GM18861 (cell line): ENCODE results near the gene PRDX1.

Experiments
- ATAC-seq: cut with Tn5 transposase; IDR thresholded peaks from one replicate; pipeline ENCODE4 v1.9.1; 2021; ENCODE audit not compliant: unreplicated experiment

Gene PRDX1

GRCh38 chr1:45521413-45522323, at the start of gene PRDX1:
Gene PRDX1 (minus strand): TSS chr1:45521884. CDS start chr1:45519043, 2,841 bp downstream.
- ATAC-seq, result peak; percentile 82

- no peak for ATAC-seq
Observed at GRCh38 chr1:45570631-45571030, 48.9 kb upstream of the PRDX1 start.

GRCh38 chr1:45569962-45570581, 48.4 kb upstream of the PRDX1 start:
- no peak for ATAC-seq

- ATAC-seq, result no peak
Observed at GRCh38 chr1:45569571-45569961, 47.9 kb upstream of the PRDX1 start.

- no peak for ATAC-seq
Observed at GRCh38 chr1:45568421-45568820, 46.7 kb upstream of the PRDX1 start.

- ATAC-seq, result no peak
Observed at GRCh38 chr1:45567911-45568310, 46.2 kb upstream of the PRDX1 start.

- ATAC-seq, result no peak
Observed at GRCh38 chr1:45566722-45567121, 45.0 kb upstream of the PRDX1 start.

GRCh38 chr1:45563843-45564242, 42.2 kb upstream of the PRDX1 start:
- ATAC-seq, result no peak

GRCh38 chr1:45557422-45557944, 35.8 kb upstream of the PRDX1 start:
- no peak for ATAC-seq

GRCh38 chr1:45554198-45554597, 32.5 kb upstream of the PRDX1 start:
- ATAC-seq, result no peak

- no peak for ATAC-seq
Observed at GRCh38 chr1:45552331-45552730, 30.6 kb upstream of the PRDX1 start.

GRCh38 chr1:45551684-45552083, 30.0 kb upstream of the PRDX1 start:
- no peak for ATAC-seq

GRCh38 chr1:45550401-45551351, 29.0 kb upstream of the PRDX1 start, which contains the start of gene AKR1A1:
Gene AKR1A1 (plus strand): TSS chr1:45550826. CDS start chr1:45561795, 10,969 bp downstream.
- ATAC-seq, result peak; percentile 75

- no peak for ATAC-seq
Observed at GRCh38 chr1:45545553-45546310, 24.0 kb upstream of the PRDX1 start.

GRCh38 chr1:45545019-45545493, 23.4 kb upstream of the PRDX1 start:
- no peak for ATAC-seq

- no peak for ATAC-seq
Observed at GRCh38 chr1:45544530-45544929, 22.8 kb upstream of the PRDX1 start.

- no peak for ATAC-seq
Observed at GRCh38 chr1:45543581-45544417, 22.1 kb upstream of the PRDX1 start.

GRCh38 chr1:45542591-45542990, 20.9 kb upstream of the PRDX1 start:
- no peak for ATAC-seq

GRCh38 chr1:45541193-45541592, 19.5 kb upstream of the PRDX1 start:
- no peak for ATAC-seq
